Neuron (in vitro differentiated cells): ENCODE measurements around the gene CTNNB1.
A peak's percentile ranks its signal among the peaks of the same experiment; 100 is the strongest.

ENCODE experiments used
- H2AFZ ChIP-seq: one replicate; pipeline ENCODE4 v1.6.1; 2013; ENCODE audit warnings: low read depth, mild to moderate bottlenecking, inconsistent platforms, low read length, moderate library complexity
- H3K27me3 ChIP-seq: one replicate; pipeline ENCODE4 v1.6.1; 2013; ENCODE audit warnings: low read length; ENCODE audit not compliant: insufficient read depth
- H3K36me3 ChIP-seq: one replicate; pipeline ENCODE4 v1.6.1; 2013; ENCODE audit warnings: low read length; ENCODE audit not compliant: insufficient read depth
- H3K4me1 ChIP-seq: one replicate; pipeline ENCODE4 v1.6.1; 2013; ENCODE audit warnings: low read length; ENCODE audit not compliant: insufficient read depth
- H3K4me3 ChIP-seq: 2 replicates; pipeline ENCODE4 v1.5.1; 2013; ENCODE audit warnings: mild to moderate bottlenecking, low read length, moderate library complexity
- H3K9me3 ChIP-seq: one replicate; pipeline ENCODE4 v1.6.1; 2013; ENCODE audit warnings: low read length

Gene CTNNB1

GRCh38 chr3:41196499-41197410 is 2.5 kb upstream of the CTNNB1 start:
- H3K4me1 ChIP-seq: peaks cover 16% of the 10 kb centered on the region
- no peak overlapping the region for H3K4me3 ChIP-seq
- no peaks in the 10 kb centered on the region for H3K36me3 ChIP-seq
- H3K9me3 ChIP-seq: no peaks in the 10 kb centered on the region
- H2AFZ ChIP-seq: no peak overlapping the region
- no peaks in the 10 kb centered on the region for H3K27me3 ChIP-seq

DNA sequence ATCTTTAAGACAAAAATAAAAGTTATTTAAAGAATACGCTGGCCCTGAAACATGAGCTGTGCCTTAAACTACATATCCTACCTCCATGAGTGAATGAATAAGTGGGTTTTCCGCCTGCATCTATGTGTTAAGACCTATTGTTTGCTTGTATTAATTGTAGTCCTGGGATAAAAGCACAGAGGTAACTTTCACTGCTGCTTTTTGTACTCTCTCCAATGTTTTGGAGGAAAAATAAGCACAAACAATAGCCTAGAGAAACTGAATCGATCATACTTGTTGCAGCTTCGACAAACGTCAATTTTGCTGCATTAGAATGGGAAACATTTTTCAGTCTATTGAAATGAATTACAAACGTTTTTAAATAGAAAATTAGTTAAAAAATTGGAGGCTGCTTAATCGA is 1.3 kb upstream of the CTNNB1 start:
- peak overlapping the region; percentile 94 for H2AFZ ChIP-seq
- H3K9me3 ChIP-seq: no peaks in the 10 kb centered on the region
- no peaks in the 10 kb centered on the region for H3K36me3 ChIP-seq
- peaks cover 29% of the 10 kb centered on the region for H3K4me1 ChIP-seq
- H3K27me3 ChIP-seq: no peaks in the 10 kb centered on the region
- peak overlapping the region; percentile 70 for H3K4me3 ChIP-seq

DNA sequence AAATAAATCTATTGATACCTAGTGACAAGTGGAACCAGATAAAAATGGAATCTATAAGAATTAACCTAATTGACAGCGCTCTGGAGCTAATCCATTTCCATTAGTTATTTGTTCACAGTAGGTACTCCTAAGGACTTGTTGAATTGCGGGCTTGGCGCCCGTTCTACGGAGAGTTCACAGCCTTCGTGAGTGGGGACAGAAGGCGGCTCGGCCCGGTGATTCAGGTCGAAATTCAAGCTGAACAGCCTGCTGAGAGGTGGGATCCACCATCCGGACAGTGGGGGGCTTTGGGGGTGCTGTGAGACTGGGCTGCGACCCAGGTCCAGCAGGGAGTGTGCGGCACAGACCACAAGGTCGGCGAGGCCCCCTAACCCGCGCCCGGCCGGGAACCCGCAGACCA is 779 bp upstream of the CTNNB1 start:
- no peaks in the 10 kb centered on the region for H3K27me3 ChIP-seq
- H2AFZ ChIP-seq: peak overlapping the region; percentile 94
- peaks cover 34% of the 10 kb centered on the region for H3K4me1 ChIP-seq
- H3K36me3 ChIP-seq: no peaks in the 10 kb centered on the region
- H3K9me3 ChIP-seq: no peaks in the 10 kb centered on the region
- H3K4me3 ChIP-seq: peak overlapping the region; percentile 70

DNA sequence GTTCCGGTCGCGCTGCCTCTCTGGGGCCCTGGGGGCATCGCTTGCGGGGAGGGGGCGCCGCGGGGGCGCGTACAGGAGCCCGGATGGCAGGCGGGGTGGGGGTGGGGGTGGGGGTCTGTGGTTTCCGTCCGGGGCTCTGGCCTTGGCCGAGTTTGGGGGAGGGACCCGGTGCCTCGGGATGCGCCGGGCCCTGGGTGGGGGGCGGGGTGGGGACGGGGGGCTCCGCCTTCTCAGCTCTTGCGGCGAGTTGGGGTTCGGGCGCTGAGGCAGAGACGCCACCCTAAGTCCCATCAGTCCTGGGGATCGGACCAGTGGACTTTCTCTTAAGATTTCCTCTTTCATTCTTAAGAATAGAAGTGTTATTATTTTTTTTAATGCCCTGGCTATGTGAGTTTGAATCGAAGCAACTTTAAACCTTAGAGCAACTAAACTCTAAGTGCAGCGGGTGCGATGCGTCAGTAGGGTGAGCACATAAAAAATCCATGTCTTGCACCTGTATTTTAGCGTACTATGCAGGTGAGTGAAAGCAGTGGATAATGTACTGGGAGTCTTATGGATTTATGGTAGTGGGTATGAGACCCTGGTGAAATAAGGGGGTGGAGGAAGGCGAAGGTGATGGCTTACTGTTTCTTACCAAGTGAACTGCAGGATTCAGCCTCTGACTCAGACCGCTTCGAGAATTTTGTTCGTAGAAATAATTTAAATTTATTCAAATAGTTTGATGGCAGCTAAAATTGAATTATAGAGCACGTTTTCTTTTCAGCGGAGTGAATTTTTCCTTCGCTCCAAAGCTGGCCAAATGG is 762 bp downstream of the CTNNB1 start:
- peak overlapping the region; percentile 94 for H2AFZ ChIP-seq
- H3K9me3 ChIP-seq: no peaks in the 10 kb centered on the region
- H3K27me3 ChIP-seq: no peaks in the 10 kb centered on the region
- H3K4me1 ChIP-seq: peaks cover 27% of the 10 kb centered on the region
- H3K4me3 ChIP-seq: peak overlapping the region; percentile 70
- no peaks in the 10 kb centered on the region for H3K36me3 ChIP-seq

GRCh38 chr3:41200669-41201021 is 1.3 kb downstream of the CTNNB1 start:
- Histone ChIP-seq H3K4me3 (peak overlapping the region; percentile 70), H3K9me3 (no peaks in the 10 kb centered on the region), H3K36me3 (no peaks in the 10 kb centered on the region), H3K4me1 (peaks cover 24% of the 10 kb centered on the region), H2AFZ (no peak overlapping the region), H3K27me3 (no peaks in the 10 kb centered on the region)

GRCh38 chr3:41202075-41202833 is 2.9 kb downstream of the CTNNB1 start:
- Histone ChIP-seq H3K9me3 (no peaks in the 10 kb centered on the region), H3K27me3 (no peaks in the 10 kb centered on the region), H3K4me1 (peaks cover 25% of the 10 kb centered on the region), H2AFZ (no peak overlapping the region), H3K4me3 (peak overlapping the region; percentile 70), H3K36me3 (no peaks in the 10 kb centered on the region)

- Histone ChIP-seq H3K4me1 (peaks cover 30% of the 10 kb centered on the region), H3K4me3 (peak overlapping the region; percentile 70), H2AFZ (no peak overlapping the region)
Measured at GRCh38 chr3:41202834-41203345, 3.6 kb downstream of the CTNNB1 start.

GRCh38 chr3:41204369-41204768 is 5.1 kb downstream of the CTNNB1 start:
- H3K9me3 ChIP-seq: peaks cover 2% of the 10 kb centered on the region
- H3K36me3 ChIP-seq: peaks cover 4% of the 10 kb centered on the region
- H3K27me3 ChIP-seq: no peaks in the 10 kb centered on the region
- H3K4me3 ChIP-seq: no peak overlapping the region
- H2AFZ ChIP-seq: no peak overlapping the region
- peaks cover 30% of the 10 kb centered on the region for H3K4me1 ChIP-seq

More at GRCh38 chr3:41202834-41203345, 3.6 kb downstream of the CTNNB1 start:
- Histone ChIP-seq H3K36me3 (no peaks in the 10 kb centered on the region), H3K27me3 (no peaks in the 10 kb centered on the region), H3K9me3 (peaks cover 2% of the 10 kb centered on the region)

DNA sequence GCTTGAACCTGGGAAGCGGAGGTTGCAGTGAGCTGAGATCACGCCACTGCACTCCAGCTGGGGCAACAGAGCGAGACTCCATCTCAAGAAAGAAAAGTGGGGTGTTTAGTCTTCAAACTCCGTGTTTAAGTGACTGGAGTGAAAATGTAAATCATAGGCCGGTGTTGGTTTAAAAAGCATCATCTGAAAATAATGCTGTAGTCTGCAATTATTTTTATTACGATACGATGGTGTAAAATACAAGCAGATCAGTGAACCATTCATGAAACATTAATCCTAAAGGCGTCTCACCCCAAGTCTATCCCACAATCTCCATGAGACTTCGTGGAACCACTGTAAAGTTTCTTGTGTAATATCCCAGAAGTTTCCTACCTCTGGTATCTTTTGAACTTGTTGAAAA is 6.3 kb downstream of the CTNNB1 start:
- Histone ChIP-seq H3K4me3 (no peak overlapping the region), H2AFZ (no peak overlapping the region), H3K36me3 (peaks cover 7% of the 10 kb centered on the region), H3K4me1 (peaks cover 30% of the 10 kb centered on the region), H3K9me3 (peaks cover 2% of the 10 kb centered on the region), H3K27me3 (no peaks in the 10 kb centered on the region)

DNA sequence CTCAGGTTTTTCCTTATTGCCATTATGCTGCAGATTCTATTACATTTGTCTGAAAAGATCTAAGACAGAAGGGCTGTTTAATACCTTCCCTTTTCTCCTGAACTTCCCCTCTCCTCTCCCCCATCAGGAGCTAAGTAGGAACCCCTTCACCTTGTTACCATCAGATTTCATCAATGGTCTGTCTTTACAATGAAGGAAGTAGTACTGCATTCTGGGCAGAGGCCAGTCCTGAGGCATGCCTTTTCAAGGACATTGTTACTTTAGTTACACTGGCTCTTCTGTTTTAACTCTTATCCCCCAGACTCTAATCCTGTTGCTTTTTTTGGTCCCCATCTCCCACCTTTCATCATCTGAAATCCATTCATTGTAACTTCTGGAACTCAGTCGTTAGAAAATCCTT is 8.1 kb downstream of the CTNNB1 start:
- H3K27me3 ChIP-seq: no peaks in the 10 kb centered on the region
- H3K4me1 ChIP-seq: peaks cover 19% of the 10 kb centered on the region

GRCh38 chr3:41208507-41209220 is 9.4 kb downstream of the CTNNB1 start:
- Histone ChIP-seq H3K4me1 (peaks cover 6% of the 10 kb centered on the region), H3K9me3 (peaks cover 7% of the 10 kb centered on the region), H2AFZ (no peak overlapping the region)

More for the DNA sequence above, 8.1 kb downstream of the CTNNB1 start:
- no peak overlapping the region for H3K4me3 ChIP-seq
- peaks cover 15% of the 10 kb centered on the region for H3K36me3 ChIP-seq
- peaks cover 7% of the 10 kb centered on the region for H3K9me3 ChIP-seq
- H2AFZ ChIP-seq: no peak overlapping the region

GRCh38 chr3:41209646-41210045 is 10.3 kb downstream of the CTNNB1 start:
- peaks cover 7% of the 10 kb centered on the region for H3K9me3 ChIP-seq
- H3K36me3 ChIP-seq: peaks cover 15% of the 10 kb centered on the region
- H3K4me3 ChIP-seq: no peak overlapping the region
- H3K4me1 ChIP-seq: peaks cover 6% of the 10 kb centered on the region
- H3K27me3 ChIP-seq: no peaks in the 10 kb centered on the region
- H2AFZ ChIP-seq: no peak overlapping the region

More at GRCh38 chr3:41208507-41209220, 9.4 kb downstream of the CTNNB1 start:
- Histone ChIP-seq H3K4me3 (no peak overlapping the region), H3K36me3 (peaks cover 15% of the 10 kb centered on the region), H3K27me3 (no peaks in the 10 kb centered on the region)
